ENCODE measurements around the gene ZC4H2.
A peak's percentile ranks its signal among the peaks of the same experiment; 100 is the strongest.
"Not testable (repeated sequence)": the region's sequence is repeated elsewhere in the genome, so short reads cannot be mapped to it uniquely, and the experiment has no call there.

Gene ZC4H2, protein sequence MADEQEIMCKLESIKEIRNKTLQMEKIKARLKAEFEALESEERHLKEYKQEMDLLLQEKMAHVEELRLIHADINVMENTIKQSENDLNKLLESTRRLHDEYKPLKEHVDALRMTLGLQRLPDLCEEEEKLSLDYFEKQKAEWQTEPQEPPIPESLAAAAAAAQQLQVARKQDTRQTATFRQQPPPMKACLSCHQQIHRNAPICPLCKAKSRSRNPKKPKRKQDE

DNA sequence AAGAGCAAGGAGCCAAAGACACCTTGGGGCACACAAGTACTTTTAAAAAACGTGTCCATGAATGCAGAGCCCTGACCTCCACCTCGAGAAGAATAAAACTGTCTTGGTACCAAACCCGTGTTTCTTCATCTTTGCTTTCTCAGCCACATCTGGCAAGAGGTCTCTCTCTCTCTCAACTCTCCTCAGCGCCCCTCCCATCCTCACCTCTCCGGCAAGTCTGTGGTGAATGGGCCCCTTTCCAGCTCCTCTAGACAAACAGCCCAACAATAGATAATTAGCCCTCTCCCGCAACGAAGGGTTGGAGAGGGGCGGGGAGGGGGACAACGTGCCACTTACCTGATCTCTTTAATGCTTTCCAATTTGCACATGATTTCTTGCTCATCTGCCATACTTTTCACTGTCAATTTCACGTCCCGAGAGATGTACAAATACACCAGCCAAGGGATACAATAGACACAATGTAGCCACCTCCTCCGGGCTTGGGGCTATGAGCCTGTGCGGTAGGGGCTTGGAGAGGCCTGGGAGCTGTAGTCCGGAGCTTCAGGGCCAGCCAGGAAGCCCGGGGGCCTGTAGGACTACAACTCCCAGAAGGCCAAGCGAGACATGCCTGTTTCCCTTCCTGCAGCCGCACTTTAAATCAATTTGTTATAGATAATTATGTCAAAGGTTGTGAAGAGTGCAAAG is at the start of gene ZC4H2:
Gene ZC4H2, minus strand, starts transcription at position 462 of the 684 bp plus-strand sequence. Its CDS starts 73 bp downstream, at position 389.
- peak; percentile 84 for DNase-seq (ENCODE audit: low spot score)

DNA sequence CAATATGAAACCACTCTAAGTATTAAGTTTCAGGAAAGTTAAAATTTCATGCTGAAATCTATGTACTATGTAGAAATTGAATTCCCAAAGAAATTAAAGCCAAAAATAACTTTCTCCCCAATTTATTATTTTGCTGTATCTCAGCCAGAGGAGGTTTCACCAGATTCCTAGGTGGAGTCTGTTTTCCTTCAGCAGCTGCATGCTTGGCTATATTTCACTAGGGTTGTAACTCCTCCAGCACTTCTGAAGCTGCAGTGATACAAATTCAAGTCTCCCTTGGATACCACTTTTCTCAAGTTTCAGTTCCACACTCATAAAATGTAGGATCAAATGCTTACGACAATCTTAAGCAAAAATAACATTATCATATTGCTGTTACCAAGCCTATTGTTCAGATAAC is 41.2 kb upstream of the ZC4H2 start:
- no peak for DNase-seq (ENCODE audit: low spot score)

DNA sequence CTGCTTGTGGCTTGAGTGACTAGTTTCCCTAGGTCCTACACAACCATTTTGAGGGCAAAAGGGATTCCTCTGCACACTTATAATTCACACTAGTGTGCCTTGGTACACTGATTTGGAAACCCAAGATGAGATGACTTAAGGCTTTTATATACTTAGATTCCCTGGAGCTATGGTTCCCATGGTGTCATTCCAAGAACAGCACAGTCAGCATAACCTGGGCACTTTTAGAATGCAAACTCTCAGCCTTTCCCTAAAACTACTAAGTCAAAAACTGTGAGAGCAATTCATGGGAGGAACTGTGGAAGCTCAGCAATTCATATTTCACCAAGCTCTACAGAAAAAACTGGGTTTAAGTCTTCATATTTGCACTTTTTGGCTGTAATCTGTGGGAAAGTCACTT is 38.0 kb upstream of the ZC4H2 start:
- DNase-seq (ENCODE audit: low spot score): no peak

DNA sequence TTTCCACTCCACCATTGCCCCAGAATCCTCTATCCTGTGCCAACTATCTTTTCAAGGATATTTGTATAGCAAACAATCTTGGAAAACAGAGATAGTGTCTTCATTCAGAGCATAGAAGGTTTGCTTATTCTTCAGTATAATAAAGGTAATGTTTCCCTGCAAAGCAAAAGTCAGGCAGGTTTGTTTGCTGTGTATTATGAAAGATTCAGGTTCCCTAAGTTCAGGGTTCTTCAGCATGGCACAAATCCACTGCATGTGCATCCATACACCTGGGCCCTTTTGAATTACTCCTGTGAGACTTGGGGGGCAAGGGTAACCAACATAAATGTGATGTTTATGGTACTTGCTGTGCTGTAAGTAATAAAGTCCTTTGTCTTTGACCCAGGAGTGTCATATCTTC is 33.2 kb upstream of the ZC4H2 start:
- no peak for DNase-seq (ENCODE audit: low spot score)

DNA sequence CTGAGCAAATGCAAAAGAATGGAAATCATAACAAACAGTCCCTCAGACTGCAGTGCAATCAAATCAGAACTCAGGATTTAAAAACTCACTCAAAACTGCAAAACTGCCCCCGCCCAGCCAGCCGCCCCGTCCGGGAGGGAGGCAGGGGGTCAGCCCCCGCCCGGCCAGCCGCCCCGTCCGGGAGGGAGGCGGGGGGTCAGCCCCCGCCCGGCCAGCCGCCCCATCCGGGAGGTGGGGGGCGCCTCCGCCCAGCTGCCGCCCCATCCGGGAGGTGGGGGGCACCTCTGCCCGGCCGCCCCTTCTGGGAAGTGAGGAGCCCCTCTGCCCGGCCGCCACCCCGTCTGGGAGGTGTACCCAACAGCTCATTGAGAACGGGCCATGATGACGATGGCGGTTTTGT is 26.0 kb upstream of the ZC4H2 start:
- DNase-seq (ENCODE audit: low spot score): not testable (repeated sequence)

DNA sequence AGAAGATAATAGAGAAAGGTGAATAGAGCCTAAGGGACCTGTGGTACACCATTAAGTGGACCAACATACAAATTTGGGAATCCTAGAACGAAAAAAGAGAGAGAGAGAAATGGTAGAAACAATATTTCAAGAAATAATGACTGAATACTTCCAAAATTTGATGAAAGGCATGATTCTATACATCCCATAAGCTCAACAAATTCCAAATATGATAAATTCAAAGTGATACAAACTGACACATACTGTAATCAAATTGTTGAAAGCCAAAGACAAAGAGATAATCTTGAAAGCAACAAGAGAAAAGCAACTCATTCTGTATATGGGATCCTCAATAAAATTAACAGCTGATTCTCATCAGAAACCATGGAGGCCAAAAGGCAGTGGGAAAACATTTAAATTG is 20.6 kb upstream of the ZC4H2 start:
- DNase-seq (ENCODE audit: low spot score): no peak

DNA sequence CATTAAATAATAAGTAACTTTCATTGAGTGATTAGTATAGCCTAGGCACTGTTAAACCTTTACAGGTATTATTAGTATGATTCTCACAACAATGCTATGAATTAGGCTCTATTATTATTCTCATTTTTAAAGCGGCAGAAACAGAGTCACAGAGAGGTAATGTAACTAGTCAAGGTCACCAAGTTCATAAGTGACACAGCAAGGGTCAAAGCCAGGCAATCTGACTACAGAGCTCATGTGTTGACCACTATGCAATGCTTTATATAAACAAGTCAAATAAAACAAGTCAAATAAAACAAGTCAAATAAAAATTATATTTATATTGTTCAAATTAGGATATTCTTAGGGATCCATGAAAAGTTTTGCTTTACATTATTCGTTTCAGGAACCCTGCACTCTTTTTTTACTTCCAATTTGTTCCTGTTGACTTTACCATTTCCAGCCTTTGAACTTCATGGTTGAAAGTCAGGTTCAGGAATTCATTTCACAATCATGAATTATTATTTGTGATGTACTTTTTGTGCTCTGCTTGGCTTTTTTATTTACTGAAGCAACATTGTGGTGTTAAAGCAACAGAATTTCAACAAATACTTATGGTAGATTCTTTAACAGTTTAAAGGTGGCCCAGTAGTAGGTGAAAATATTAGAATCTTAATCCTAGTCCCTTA is 18.0 kb upstream of the ZC4H2 start:
- no peak for DNase-seq (ENCODE audit: low spot score)

DNA sequence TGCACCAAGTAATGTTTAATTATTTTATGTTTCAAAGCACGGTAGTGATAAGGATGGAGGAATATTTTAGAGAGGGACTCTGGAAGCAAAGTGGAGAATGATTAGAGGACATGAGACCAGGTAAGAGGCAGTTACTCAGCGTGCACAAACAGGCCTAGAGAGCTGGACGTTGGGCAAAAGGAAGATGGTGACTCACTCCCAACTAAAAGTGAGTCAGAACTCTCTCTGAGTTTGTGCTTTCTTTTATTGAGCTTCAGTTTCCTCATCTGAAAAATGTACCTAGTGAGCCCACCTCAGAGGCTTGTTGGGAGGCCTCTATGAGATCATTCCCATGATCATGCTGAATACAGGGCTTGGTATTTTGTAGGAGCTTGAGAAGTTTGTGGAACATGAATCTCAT is 1.6 kb upstream of the ZC4H2 start:
- no peak for DNase-seq (ENCODE audit: low spot score)

DNA sequence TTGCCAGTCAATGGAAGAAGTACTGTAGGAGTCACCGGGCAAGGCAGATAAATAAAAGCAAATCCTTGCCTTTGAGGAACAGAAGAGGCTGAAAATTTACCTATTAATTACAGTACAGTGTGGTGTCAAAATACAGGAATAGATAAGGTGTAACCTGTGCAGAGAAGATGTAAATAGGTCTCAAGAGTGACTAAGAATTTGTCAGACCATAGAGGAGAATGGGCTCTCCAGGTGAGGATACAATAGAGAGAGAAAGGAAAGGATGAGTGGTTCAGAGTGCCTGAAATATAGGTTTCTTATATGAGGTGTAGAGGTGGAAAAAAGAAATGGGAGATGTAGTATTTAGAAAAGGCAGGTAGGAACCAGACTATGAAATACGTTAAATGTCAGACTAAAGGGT is 801 bp upstream of the ZC4H2 start:
- no peak for DNase-seq (ENCODE audit: low spot score)

DNA sequence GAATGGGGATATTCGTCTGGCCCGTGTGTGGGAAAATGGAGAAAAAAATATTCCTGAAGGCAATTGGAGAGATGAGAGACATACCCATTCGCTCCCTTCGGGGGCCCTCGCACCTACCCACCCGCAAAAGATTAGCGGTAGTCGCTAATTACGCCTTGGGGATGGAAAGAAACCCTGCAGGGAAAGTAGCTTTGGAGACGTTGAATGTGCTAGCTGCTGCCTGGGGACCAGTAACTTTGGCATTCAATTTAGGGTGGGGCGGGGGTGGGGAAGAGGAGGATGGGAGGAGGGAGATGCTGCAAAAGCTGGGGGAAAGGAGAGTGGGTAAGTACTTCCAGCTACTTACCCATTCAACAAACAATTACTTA is 407 bp upstream of the ZC4H2 start:
- no peak for DNase-seq (ENCODE audit: low spot score)

DNA sequence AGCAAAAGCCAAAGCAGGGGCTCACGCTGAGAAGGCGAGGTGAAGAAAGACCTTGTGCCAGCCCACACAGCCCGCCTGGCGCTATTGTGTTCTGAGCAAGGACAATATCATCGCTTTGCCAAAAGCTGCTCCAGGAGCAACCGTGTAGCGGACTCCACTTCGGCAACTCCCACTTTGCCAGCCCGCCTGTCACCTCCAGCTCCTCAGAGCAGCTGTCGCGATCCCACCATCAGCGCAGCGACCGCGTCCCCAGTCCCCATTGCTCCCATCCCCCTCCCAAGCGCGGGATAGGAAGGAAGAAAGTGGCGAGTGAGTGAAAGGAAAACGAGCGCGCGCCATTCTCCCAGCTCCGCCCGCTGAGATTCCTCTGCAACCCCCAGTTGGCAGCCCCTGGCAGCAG is 759 bp downstream of the ZC4H2 start:
- DNase-seq (ENCODE audit: low spot score): peak; percentile 4

DNA sequence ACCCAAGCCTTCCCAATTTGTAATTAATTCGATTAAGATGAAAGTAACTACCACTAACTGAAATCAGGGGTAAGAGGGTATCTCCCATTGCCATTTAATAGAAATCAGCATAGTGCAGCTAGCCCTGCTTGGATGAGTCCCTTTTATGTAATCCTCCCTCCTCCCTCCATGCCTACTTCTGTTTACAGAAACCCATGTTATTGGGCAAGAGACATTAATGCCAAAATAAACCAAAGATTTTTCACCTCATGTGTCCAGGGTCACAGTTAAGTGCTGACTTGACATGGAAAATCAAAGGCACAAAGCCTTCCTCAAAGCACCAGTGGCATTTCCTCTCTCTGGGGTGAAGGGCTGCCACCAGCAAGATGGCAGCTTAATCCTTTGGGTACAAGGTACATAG is 50.8 kb downstream of the ZC4H2 start:
- DNase-seq (ENCODE audit: low spot score): no peak

DNA sequence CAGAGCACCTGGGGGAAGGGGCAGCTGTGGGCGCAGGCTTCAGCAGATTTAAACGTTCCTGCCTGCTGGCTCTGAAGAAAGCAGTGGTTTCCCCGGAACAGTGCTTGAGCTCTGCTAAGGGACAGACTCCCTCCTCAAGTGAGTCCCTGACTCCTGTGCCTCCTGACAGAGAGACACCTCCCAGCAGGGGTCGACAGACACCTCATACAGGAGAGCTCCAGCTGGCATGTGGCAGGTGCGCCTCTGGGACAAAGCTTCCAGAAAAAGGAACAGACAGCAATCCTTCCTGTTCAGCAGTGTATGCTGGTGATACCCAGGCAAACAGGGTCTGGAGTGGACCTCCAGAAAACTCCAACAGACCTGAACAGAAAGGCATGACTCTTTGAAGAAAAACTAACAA is 68.1 kb downstream of the ZC4H2 start:
- no peak for DNase-seq (ENCODE audit: low spot score)

DNA sequence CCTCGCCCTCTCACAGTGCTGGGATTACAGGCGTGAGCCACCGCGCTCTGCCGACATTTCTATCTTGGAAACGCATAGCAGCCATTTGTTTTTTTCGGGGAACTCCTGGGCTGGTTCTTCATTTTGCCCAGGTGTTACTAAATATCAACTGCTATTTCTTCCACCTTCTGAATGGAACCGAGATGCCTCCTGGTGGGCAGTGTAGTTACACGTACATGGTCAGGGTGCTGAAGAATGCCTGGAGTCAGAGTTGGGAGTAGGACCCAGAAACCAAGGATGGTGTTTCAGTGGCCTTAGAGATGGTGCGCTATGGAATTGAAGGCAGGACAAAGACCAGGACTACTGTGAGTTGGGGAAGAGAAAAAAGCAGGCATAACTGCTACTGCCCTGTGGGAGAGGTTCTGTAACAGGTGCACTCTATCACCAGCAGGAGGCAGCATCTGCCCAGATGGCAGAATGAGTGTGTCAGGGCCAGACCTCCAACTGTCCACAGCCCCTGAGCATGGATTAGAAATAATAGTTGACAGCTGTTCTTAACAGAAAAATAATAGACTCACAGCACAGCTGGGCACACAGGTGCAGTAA is 81.7 kb downstream of the ZC4H2 start:
- DNase-seq (ENCODE audit: low spot score): no peak

DNA sequence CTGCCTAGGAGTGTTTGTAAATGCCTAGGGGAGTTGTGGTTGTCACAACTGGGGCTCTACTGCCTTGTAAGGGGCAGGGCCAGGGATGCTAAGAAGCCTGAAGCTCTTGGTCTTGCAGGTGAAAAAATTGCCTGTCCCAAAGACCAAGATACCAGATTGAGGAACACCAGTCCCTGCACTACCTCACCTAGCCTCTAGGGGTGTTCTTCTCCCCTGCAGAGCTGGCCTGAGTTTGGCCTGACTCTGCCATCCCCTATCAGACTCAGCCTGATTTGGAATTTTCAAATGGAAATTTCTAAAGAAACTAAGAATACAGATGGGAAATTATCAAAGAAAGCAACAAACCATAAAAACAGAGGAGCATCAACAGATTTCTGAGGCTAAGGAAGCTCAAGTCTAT is 90.4 kb downstream of the ZC4H2 start:
- DNase-seq (ENCODE audit: low spot score): no peak

DNA sequence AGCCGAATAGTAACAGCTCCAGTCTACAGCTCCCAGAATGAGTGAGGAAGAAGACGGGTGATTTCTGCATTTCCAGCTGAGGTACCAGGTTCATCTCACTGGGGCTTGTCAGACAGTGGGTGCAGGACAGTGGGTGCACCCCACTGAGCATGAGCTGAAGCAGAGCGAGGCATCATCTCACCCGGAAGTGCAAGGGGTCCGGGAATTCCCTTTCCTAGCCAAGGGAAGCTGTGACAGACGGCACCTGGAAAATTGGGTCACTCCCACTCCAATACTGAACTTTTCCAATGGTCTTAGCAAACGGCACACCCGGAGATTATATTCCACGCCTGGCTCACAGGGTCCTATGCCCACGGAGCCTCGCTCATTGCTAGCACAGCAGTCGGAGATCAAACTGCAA is 97.5 kb downstream of the ZC4H2 start:
- not testable (repeated sequence) for DNase-seq (ENCODE audit: low spot score)

DNA sequence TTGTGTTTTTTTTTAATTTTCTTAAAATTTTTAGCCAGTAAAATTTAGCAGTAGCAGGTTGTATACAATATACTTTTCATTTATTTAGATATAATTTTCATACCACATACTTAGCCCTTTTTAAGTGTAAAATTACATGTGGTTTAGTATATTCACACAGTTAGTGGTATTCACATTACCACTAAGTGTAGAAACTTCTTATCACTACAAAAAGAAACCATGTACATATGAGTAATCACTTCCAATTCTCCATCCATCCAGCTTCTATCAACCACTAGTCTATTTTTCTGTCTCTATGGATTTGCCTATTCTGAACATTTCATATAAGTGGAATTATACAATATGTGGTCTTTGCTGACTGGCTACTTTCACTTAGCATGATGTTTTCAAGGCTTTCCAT is 109.0 kb downstream of the ZC4H2 start:
- no peak for DNase-seq (ENCODE audit: low spot score)
